GM19452 (cell line): Measurements from ENCODE around the gene KLHL29.

ENCODE experiments used
- ATAC-seq: cut with Tn5 transposase; IDR thresholded peaks from one replicate; pipeline ENCODE4 v1.9.1; 2021; ENCODE audit not compliant: unreplicated experiment

Gene KLHL29

GRCh38 chr2:23468474-23469141 is 83.6 kb downstream of the KLHL29 start:
- no peak for ATAC-seq

- ATAC-seq: no peak
Measured at GRCh38 chr2:23469142-23469540, 84.2 kb downstream of the KLHL29 start.

GRCh38 chr2:23475036-23475435 is 90.1 kb downstream of the KLHL29 start:
- no peak for ATAC-seq

- no peak for ATAC-seq
Measured at GRCh38 chr2:23475473-23475872, 90.5 kb downstream of the KLHL29 start.

- ATAC-seq: no peak
Measured at GRCh38 chr2:23476786-23477185, 91.8 kb downstream of the KLHL29 start.

GRCh38 chr2:23477392-23477791 is 92.4 kb downstream of the KLHL29 start:
- no peak for ATAC-seq

- no peak for ATAC-seq
Measured at GRCh38 chr2:23478087-23478932, 93.3 kb downstream of the KLHL29 start.

GRCh38 chr2:23478933-23479683 is 94.1 kb downstream of the KLHL29 start:
- no peak for ATAC-seq

GRCh38 chr2:23480957-23481797 is 96.2 kb downstream of the KLHL29 start:
- ATAC-seq: no peak

- ATAC-seq: no peak
Measured at GRCh38 chr2:23482188-23482587, 97.2 kb downstream of the KLHL29 start.

GRCh38 chr2:23482607-23483006 is 97.6 kb downstream of the KLHL29 start:
- ATAC-seq: no peak

- ATAC-seq: no peak
Measured at GRCh38 chr2:23483791-23484190, 98.8 kb downstream of the KLHL29 start.

- no peak for ATAC-seq
Measured at GRCh38 chr2:23484275-23484674, 99.3 kb downstream of the KLHL29 start.

GRCh38 chr2:23484767-23485166 is 99.8 kb downstream of the KLHL29 start:
- ATAC-seq: no peak

- no peak for ATAC-seq
Measured at GRCh38 chr2:23485261-23485660, 100.3 kb downstream of the KLHL29 start.

GRCh38 chr2:23485841-23486683 is 101.1 kb downstream of the KLHL29 start:
- ATAC-seq: no peak

- no peak for ATAC-seq
Measured at GRCh38 chr2:23486684-23487075, 101.7 kb downstream of the KLHL29 start.

- ATAC-seq: no peak
Measured at GRCh38 chr2:23487735-23488492, 102.9 kb downstream of the KLHL29 start.

- no peak for ATAC-seq
Measured at GRCh38 chr2:23488584-23488983, 103.6 kb downstream of the KLHL29 start.
